Ammon's horn (tissue), 1 donor: ENCODE data around the gene DAW1.
A peak's percentile ranks its signal among the peaks of the same experiment; 100 is the strongest.
"Not testable (repeated sequence)": the region's sequence is repeated elsewhere in the genome, so short reads cannot be mapped to it uniquely, and the experiment has no call there.

Experiments used
- DNase-seq: peaks from one replicate; pipeline ENCODE4 v3.0.0-alpha.2; 2016; ENCODE audit warnings: low spot score

DAW1 gene

GRCh38 chr2:227871375-227871791, at the start of gene DAW1:
Gene DAW1, plus strand, starts transcription at chr2:227871631. Its CDS starts 59 bp downstream, at chr2:227871690.
- DNase-seq, result peak; percentile 48

- DNase-seq, result no peak
Observed at GRCh38 chr2:227822416-227823003, 48.9 kb upstream of the DAW1 start.

- DNase-seq, result no peak
Observed at GRCh38 chr2:227823922-227824321, 47.5 kb upstream of the DAW1 start.

GRCh38 chr2:227824711-227825110, 46.7 kb upstream of the DAW1 start:
- no peak for DNase-seq

GRCh38 chr2:227826019-227826521, 45.4 kb upstream of the DAW1 start:
- DNase-seq, result peak; percentile 69

- DNase-seq, result no peak
Observed at GRCh38 chr2:227826563-227826962, 44.9 kb upstream of the DAW1 start.

GRCh38 chr2:227827143-227827542, 44.3 kb upstream of the DAW1 start:
- DNase-seq, result no peak

- DNase-seq, result no peak
Observed at GRCh38 chr2:227828477-227828912, 42.9 kb upstream of the DAW1 start.

- DNase-seq, result no peak
Observed at GRCh38 chr2:227829337-227829736, 42.1 kb upstream of the DAW1 start.

GRCh38 chr2:227834423-227834822, 37.0 kb upstream of the DAW1 start:
- no peak for DNase-seq

GRCh38 chr2:227834916-227835650, 36.3 kb upstream of the DAW1 start:
- DNase-seq, result no peak

GRCh38 chr2:227839339-227840129, 31.9 kb upstream of the DAW1 start:
- not testable (repeated sequence) for DNase-seq

GRCh38 chr2:227846831-227847230, 24.6 kb upstream of the DAW1 start:
- no peak for DNase-seq

- DNase-seq, result no peak
Observed at GRCh38 chr2:227848146-227848545, 23.3 kb upstream of the DAW1 start.

GRCh38 chr2:227848586-227848985, 22.8 kb upstream of the DAW1 start:
- no peak for DNase-seq

- no peak for DNase-seq
Observed at GRCh38 chr2:227849906-227850305, 21.5 kb upstream of the DAW1 start.

GRCh38 chr2:227853204-227853629, 18.2 kb upstream of the DAW1 start:
- no peak for DNase-seq

GRCh38 chr2:227853765-227854271, 17.6 kb upstream of the DAW1 start:
- no peak for DNase-seq

GRCh38 chr2:227855440-227855839, 16.0 kb upstream of the DAW1 start:
- DNase-seq, result no peak

GRCh38 chr2:227856697-227857096, 14.7 kb upstream of the DAW1 start:
- DNase-seq, result no peak

- DNase-seq, result peak; percentile 73
Observed at GRCh38 chr2:227860221-227860641, 11.2 kb upstream of the DAW1 start.

GRCh38 chr2:227861011-227861410, 10.4 kb upstream of the DAW1 start:
- DNase-seq, result no peak
